K562 (cell line): ENCODE data around the gene SPATA45. TPM values are rescaled to one million over a fixed set of nuclear protein-coding genes. Genes with fewer than 3 reads are reported as not detected.
A peak's percentile ranks its signal among the peaks of the same experiment; 100 is the strongest.

Experiments
- GABPB2 ChIP-seq: fragments of 250-450 bp; sonication (Bioruptor Pico); conservative IDR thresholded peaks from 2 replicates; pipeline ENCODE4 v1.5.1; 2021; ENCODE audit warnings: mild to moderate bottlenecking
- HDAC1 ChIP-seq, 2 experiments: fragments of 450-650 bp; IDR thresholded peaks; 2 replicates each; pipeline ENCODE4 v1.6.1; 2016 to 2017; ENCODE audit warnings: inconsistent platforms in 1 of 2, mild to moderate bottlenecking in 1 of 2, moderate library complexity in 1 of 2
- THRB ChIP-seq: fragments of 450-650 bp; formaldehyde crosslinking; conservative IDR thresholded peaks from 2 replicates; pipeline ENCODE4 v1.4.0; 2022; ENCODE audit warnings: mild to moderate bottlenecking, missing genetic modification characterization
- U2AF1 ChIP-seq: fragments of 200-400 bp; formaldehyde crosslinking; optimal IDR thresholded peaks from 2 replicates; pipeline ENCODE3; 2017; ENCODE audit warnings: mild to moderate bottlenecking, low read depth, low read length, moderate library complexity
- ZNF318 ChIP-seq, 2 experiments: fragments of 450-650 bp; IDR thresholded peaks; 2 replicates each; pipeline ENCODE4 v1.6.1; 2016; ENCODE audit warnings: mild to moderate bottlenecking in 2 of 2, borderline replicate concordance in 1 of 2, low read depth in 1 of 2, moderate library complexity in 1 of 2
- polyA plus RNA-seq, 8 experiments: library from polyadenylated mRNA; depleted of rRNA in 4 of 8; stranded (reverse) in 5 of 8; unstranded in 3 of 8; fragments of >200 nt; fragmentation: Nextera tagmentation in 2 of 8; fragmentation: Illumina TruSeq in 1 of 8; extraction: Ambion mirVana in 2 of 8; extraction: Trizol in 1 of 8; gene quantifications; 2 replicates each; pipeline versions ENCODE4 v1.2.1 to v1.2.3, GENCODE V29; 2011 to 2014; ENCODE audit warnings: inconsistent platforms in 1 of 8, missing spikeins in 1 of 8
- total RNA-seq, 7 experiments: library from RNA; depleted of rRNA in 6 of 7; stranded (reverse); fragments of >200 nt in 6 of 7; fragmentation: Illumina TruSeq in 2 of 7; extraction: Trizol in 2 of 7; gene quantifications; 2 replicates each; pipeline versions ENCODE4 v1.2.1 to v1.2.3, GENCODE V29; 2011 to 2021; ENCODE audit warnings: low replicate concordance in 1 of 7

Gene SPATA45
- total and polyA plus RNA-seq, 9 of the 15 experiments (the other 6 are each of a cell fraction or from before 2014, with no cell fraction given) = 0.18 TPM; not detected in 8

DNA sequence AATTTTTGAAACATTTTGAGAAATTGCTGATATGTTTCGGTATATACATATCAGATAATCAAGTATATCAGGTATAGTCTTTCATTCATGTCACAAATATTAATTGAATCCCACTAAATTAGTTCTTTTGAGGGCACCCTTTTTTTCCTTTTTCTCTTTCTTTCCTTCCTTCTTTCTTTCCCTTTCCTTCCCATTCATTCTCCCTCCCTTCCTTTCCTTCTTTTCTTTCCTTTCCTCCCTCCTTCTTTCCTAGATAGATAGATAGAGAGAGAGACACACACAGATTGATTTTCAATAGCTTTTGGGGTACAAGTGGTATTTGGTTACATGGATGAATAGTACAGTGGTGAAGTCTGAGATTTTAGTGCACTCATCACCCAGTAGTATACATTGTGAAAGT lies 61.6 kb downstream of the SPATA45 start (continued):
- TF ChIP-seq U2AF1 (no peak), HDAC1 (IDR thresholded peaks at IDR 0.05) (0 out of 4 replicates have a peak, but pooled peaks of 1 of the 2 experiments have one; percentile 15), ZNF318 (IDR thresholded peaks at IDR 0.05; ENCODE audit: borderline replicate concordance in 1 of 2, low read depth in 1 of 2) (no peak), THRB (CRISPR knock-in tag) (no peak), GABPB2 (no peak)
